Measurements from ENCODE around the gene REXO1.

The REXO1 gene

DNA sequence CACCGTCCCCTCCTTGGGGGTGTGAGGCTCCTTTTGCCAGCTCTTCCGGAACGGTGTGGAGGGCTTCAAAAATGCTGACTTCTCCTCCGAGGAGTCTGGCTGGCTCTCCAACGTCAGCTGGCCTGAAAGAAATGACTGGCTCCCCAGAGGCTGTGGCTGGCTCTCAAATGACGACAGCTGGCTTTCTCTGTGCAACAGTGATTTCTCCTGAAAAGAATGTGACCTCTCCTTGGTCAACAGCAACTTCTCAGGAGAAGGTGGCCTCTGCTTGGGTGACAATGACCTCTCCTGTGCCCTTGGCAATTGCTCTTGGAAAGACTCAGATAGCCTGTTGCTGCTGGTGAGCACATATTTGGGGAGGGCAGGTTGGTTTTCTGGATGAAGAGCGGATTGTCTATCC, 65.8 kb downstream of the REXO1 start:
- no peaks in the 10 kb centered on the region for H3F3A ChIP-seq (ENCODE audit: low read depth)
- TF ChIP-seq EZH2phosphoT487 (IDR thresholded peaks at IDR 0.05; ENCODE audit: borderline replicate concordance), result no peak
- TF ChIP-seq, protein P1, sequence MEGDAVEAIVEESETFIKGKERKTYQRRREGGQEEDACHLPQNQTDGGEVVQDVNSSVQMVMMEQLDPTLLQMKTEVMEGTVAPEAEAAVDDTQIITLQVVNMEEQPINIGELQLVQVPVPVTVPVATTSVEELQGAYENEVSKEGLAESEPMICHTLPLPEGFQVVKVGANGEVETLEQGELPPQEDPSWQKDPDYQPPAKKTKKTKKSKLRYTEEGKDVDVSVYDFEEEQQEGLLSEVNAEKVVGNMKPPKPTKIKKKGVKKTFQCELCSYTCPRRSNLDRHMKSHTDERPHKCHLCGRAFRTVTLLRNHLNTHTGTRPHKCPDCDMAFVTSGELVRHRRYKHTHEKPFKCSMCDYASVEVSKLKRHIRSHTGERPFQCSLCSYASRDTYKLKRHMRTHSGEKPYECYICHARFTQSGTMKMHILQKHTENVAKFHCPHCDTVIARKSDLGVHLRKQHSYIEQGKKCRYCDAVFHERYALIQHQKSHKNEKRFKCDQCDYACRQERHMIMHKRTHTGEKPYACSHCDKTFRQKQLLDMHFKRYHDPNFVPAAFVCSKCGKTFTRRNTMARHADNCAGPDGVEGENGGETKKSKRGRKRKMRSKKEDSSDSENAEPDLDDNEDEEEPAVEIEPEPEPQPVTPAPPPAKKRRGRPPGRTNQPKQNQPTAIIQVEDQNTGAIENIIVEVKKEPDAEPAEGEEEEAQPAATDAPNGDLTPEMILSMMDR (conservative IDR thresholded peaks at IDR 0.05; ENCODE audit: low read length), result no peak
- no peak overlapping the region for H3K4me3 ChIP-seq (ENCODE audit: low read length, poor library complexity, severe bottlenecking)
- no peaks in the 10 kb centered on the region for H3K27me3 ChIP-seq (ENCODE audit: insufficient read depth, low read length, poor library complexity, severe bottlenecking)
- H3K9me3 ChIP-seq (ENCODE audit: insufficient read depth, low read depth, low read length), result peaks cover 3% of the 10 kb centered on the region; the same call in 1 of the 2 replicates
- H3K9me2 ChIP-seq (replicated peaks; ENCODE audit: low read depth, low read length), result no peaks in the 10 kb centered on the region
- no peaks in the 10 kb centered on the region for H3K4me1 ChIP-seq (ENCODE audit: insufficient read depth, low read length, poor library complexity, severe bottlenecking)
- no peak overlapping the region for H3K9ac ChIP-seq (ENCODE audit: low read depth, low read length, poor library complexity, severe bottlenecking)
- H3K79me2 ChIP-seq (ENCODE audit: insufficient read depth, low read length), result no peaks in the 10 kb centered on the region
- H4K20me1 ChIP-seq (ENCODE audit: insufficient read depth, low read length, poor library complexity, severe bottlenecking), result no peaks in the 10 kb centered on the region
- H3K36me3 ChIP-seq (ENCODE audit: insufficient read depth, low read length), result no peaks in the 10 kb centered on the region
- no peak overlapping the region for H2AFZ ChIP-seq (ENCODE audit: low read length)
- no peak overlapping the region for H3K4me2 ChIP-seq (ENCODE audit: low read depth, low read length, poor library complexity, severe bottlenecking)

DNA sequence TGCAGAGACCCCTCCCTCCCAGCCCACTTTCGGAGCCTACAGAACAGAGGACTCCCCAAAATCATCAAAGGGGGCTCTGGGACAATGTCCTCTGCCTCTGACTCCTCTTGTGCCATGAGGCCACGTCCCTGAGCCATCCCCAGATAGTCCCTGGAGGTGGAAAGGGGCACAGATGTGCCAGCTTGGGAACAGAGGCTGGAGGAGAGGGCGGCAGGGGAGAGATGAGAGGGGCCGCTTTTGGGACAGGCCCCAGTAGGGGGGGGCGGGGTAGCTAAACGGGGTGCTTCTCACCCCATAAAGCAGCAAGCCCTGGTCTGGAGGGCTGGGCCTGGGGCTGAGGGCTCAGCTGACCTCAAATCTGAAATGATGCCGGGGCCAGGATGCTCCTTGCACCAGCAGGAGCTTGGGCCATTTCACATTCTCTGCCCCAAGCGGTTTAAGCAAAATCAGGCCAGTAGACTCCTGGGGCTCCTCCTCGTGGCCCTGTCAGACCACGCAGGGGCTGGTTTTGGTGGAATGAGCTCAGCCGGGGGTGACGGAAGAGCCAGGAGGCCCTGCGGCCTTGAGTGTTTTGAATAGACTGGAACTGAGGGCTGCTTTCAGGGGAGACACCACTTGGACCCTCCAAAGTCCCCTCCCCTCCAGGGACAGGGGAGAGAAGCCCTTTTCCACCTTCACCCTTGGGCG, 67.9 kb downstream of the REXO1 start:
- Histone ChIP-seq H3K4me2 (ENCODE audit: low read depth, low read length, poor library complexity, severe bottlenecking) (no peak overlapping the region), H3K27me3 (ENCODE audit: insufficient read depth, low read length, poor library complexity, severe bottlenecking) (no peaks in the 10 kb centered on the region), H3K4me1 (ENCODE audit: insufficient read depth, low read length, poor library complexity, severe bottlenecking) (no peaks in the 10 kb centered on the region), H3K4me3 (ENCODE audit: low read length, poor library complexity, severe bottlenecking) (no peak overlapping the region), H3K79me2 (ENCODE audit: insufficient read depth, low read length) (no peaks in the 10 kb centered on the region), H4K20me1 (ENCODE audit: insufficient read depth, low read length, poor library complexity, severe bottlenecking) (no peaks in the 10 kb centered on the region), H3F3A (ENCODE audit: low read depth) (no peaks in the 10 kb centered on the region), H2AFZ (ENCODE audit: low read length) (no peak overlapping the region), H3K36me3 (ENCODE audit: insufficient read depth, low read length) (no peaks in the 10 kb centered on the region), H3K9ac (ENCODE audit: low read depth, low read length, poor library complexity, severe bottlenecking) (no peak overlapping the region), H3K9me2 (replicated peaks; ENCODE audit: low read depth, low read length) (no peaks in the 10 kb centered on the region), H3K9me3 (ENCODE audit: insufficient read depth, low read depth, low read length) (peaks cover 3% of the 10 kb centered on the region; the same call in 1 of the 2 replicates)
- no peak for TF ChIP-seq EZH2phosphoT487 (IDR thresholded peaks at IDR 0.05; ENCODE audit: borderline replicate concordance)
- TF ChIP-seq, protein P1 (conservative IDR thresholded peaks at IDR 0.05; ENCODE audit: low read length), result no peak

DNA sequence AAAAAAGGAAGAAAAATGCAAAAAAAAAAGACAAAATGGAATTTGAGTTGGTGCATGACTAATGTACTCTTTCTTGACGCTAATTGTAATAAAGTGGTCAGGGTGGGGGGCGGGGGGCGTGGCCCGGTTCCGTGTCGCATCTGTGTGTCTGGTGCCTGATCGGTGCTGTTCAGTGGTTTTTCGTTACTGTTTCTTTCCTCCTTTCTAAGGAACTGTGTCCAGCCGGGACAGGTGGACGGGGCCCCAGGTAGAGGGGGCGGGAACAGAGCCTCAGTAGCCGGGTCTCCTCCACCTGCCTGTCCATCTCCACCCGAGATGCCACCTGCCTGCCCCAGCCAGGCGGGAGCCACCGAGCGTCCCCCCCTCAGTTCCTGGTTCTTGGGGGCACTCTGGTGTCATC, 68.7 kb downstream of the REXO1 start:
- no peak for TF ChIP-seq EZH2phosphoT487 (IDR thresholded peaks at IDR 0.05; ENCODE audit: borderline replicate concordance)
- Histone ChIP-seq H3K79me2 (ENCODE audit: insufficient read depth, low read length) (no peaks in the 10 kb centered on the region), H3K9me2 (replicated peaks; ENCODE audit: low read depth, low read length) (no peaks in the 10 kb centered on the region), H3K4me2 (ENCODE audit: low read depth, low read length, poor library complexity, severe bottlenecking) (no peak overlapping the region), H3K4me1 (ENCODE audit: insufficient read depth, low read length, poor library complexity, severe bottlenecking) (no peaks in the 10 kb centered on the region), H3K27me3 (ENCODE audit: insufficient read depth, low read length, poor library complexity, severe bottlenecking) (no peaks in the 10 kb centered on the region), H3F3A (ENCODE audit: low read depth) (no peaks in the 10 kb centered on the region), H3K36me3 (ENCODE audit: insufficient read depth, low read length) (no peaks in the 10 kb centered on the region), H3K9me3 (ENCODE audit: insufficient read depth, low read depth, low read length) (peaks cover 3% of the 10 kb centered on the region; the same call in 1 of the 2 replicates), H4K20me1 (ENCODE audit: insufficient read depth, low read length, poor library complexity, severe bottlenecking) (no peaks in the 10 kb centered on the region), H2AFZ (ENCODE audit: low read length) (no peak overlapping the region), H3K9ac (ENCODE audit: low read depth, low read length, poor library complexity, severe bottlenecking) (no peak overlapping the region), H3K4me3 (ENCODE audit: low read length, poor library complexity, severe bottlenecking) (no peak overlapping the region)

DNA sequence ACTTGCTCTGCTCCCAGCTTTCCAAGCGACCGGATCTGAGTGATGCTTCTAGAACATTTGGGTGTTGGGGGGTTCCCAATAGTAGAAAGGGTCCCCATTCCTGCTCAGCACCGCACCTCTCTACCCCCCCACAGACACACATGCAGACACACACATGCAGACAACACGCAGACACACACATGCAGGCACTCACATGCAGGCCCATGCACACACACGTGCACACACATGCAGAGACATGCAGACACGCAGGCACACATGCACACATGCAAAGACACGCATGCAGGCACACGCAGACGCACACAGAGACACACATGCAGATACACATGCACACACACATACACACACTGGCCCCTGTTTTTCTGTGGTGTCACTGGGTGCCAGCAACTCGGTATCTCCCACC, 71.1 kb downstream of the REXO1 start:
- H3K36me3 ChIP-seq (ENCODE audit: insufficient read depth, low read length), result no peaks in the 10 kb centered on the region
- H3K9me3 ChIP-seq (ENCODE audit: insufficient read depth, low read depth, low read length), result peaks cover 3% of the 10 kb centered on the region; the same call in 1 of the 2 replicates
- H3K4me1 ChIP-seq (ENCODE audit: insufficient read depth, low read length, poor library complexity, severe bottlenecking), result no peaks in the 10 kb centered on the region
- H3K9me2 ChIP-seq (replicated peaks; ENCODE audit: low read depth, low read length), result no peaks in the 10 kb centered on the region
- no peak overlapping the region for H3K4me3 ChIP-seq (ENCODE audit: low read length, poor library complexity, severe bottlenecking)
- no peak overlapping the region for H3K9ac ChIP-seq (ENCODE audit: low read depth, low read length, poor library complexity, severe bottlenecking)
- no peaks in the 10 kb centered on the region for H3F3A ChIP-seq (ENCODE audit: low read depth)
- no peaks in the 10 kb centered on the region for H3K79me2 ChIP-seq (ENCODE audit: insufficient read depth, low read length)
- H3K4me2 ChIP-seq (ENCODE audit: low read depth, low read length, poor library complexity, severe bottlenecking), result no peak overlapping the region
- H4K20me1 ChIP-seq (ENCODE audit: insufficient read depth, low read length, poor library complexity, severe bottlenecking), result no peaks in the 10 kb centered on the region
- no peaks in the 10 kb centered on the region for H3K27me3 ChIP-seq (ENCODE audit: insufficient read depth, low read length, poor library complexity, severe bottlenecking)
- TF ChIP-seq, protein P1 (conservative IDR thresholded peaks at IDR 0.05; ENCODE audit: low read length), result no peak
- TF ChIP-seq EZH2phosphoT487 (IDR thresholded peaks at IDR 0.05; ENCODE audit: borderline replicate concordance), result no peak
- H2AFZ ChIP-seq (ENCODE audit: low read length), result no peak overlapping the region
